ENCODE measurements around the gene ZNF678. TPM values are rescaled to one million over a fixed set of nuclear protein-coding genes. Genes with fewer than 3 reads are reported as not detected.

Gene ZNF678
- total RNA-seq, result 1 to 10 TPM; 3.0 to 5.0 (median 4.2) TPM
- polyA plus RNA-seq, result 1 to 10 TPM; 1.2 to 2.6 (median 2.1) TPM
- long read RNA-seq, donor 1, partial matches to known transcripts, result 1 of 2 reads
- long read RNA-seq, donor 1, other reads (novel, unspliced or antisense), result 1 of 2 reads
- long read RNA-seq, donor 2, partial matches to known transcripts, result 1 of 2 reads
- long read RNA-seq, donor 2, other reads (novel, unspliced or antisense), result 0 of 2 reads

DNA sequence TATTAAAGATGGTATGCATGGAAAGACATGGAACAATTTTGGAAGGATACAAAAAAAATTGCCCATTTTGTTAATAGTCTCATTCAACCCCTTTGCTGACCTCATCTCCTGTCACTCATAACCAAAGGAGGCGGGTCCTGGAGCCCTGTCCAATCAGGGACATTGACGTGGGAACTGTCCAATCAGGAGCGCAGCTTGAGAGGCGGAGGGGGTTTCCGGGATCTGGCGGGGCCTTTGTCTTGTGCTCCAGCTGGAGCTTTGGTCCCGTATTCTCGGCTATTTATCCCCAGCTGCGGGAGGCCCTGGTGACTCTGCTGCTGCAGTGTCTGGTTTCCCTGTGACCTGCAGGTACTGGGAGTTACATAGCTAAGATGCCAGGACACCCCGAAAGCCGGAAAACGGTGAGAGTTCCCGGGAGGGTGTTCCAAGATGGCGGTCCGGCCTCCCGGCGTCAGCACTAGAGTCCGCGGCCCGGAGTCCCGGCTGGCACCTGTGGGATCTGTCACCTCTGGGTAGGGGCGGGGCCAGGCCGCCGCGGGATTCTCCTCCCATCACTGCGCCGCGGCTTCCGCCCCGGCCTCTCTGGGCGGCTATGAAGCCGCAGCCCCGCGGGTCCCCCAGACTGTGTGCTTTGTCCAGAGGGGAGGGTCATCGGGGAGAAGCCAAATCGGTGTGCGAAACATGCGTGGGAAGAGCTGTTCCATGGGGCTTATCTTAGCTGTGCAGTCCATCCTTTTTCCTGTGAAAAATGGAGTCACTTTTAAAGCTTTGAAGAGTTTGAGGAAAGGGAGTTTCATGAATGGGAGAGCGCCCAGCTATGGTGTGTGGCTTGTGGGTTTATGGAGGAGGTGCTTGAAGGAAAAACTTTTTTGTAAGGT lies at the start of gene ZNF678:
TSS of gene ZNF678 (plus strand) at position 233 of the 878 bp plus-strand sequence. CDS start 87,436 bp downstream, outside the sequence.
- Histone ChIP-seq H3K9me3 (no peaks in the 10 kb centered on the region), H3K27me3 (ENCODE audit: insufficient read depth in 3 of 3, low read length in 2 of 3) (peaks cover 0 to 25% (median 14%) of the 10 kb centered on the region in 3 donors), H3K4me3 (peak within 1 kb of the TSS; percentile 75), H3K27ac (peak within 1 kb of the TSS; percentile 80), H3K4me1 (peaks cover 3% of the 10 kb centered on the region), H3K36me3 (ENCODE audit: insufficient read depth in 1 of 2, low read depth in 1 of 2) (no peaks in the 10 kb centered on the region)
- TF ChIP-seq, protein P1, sequence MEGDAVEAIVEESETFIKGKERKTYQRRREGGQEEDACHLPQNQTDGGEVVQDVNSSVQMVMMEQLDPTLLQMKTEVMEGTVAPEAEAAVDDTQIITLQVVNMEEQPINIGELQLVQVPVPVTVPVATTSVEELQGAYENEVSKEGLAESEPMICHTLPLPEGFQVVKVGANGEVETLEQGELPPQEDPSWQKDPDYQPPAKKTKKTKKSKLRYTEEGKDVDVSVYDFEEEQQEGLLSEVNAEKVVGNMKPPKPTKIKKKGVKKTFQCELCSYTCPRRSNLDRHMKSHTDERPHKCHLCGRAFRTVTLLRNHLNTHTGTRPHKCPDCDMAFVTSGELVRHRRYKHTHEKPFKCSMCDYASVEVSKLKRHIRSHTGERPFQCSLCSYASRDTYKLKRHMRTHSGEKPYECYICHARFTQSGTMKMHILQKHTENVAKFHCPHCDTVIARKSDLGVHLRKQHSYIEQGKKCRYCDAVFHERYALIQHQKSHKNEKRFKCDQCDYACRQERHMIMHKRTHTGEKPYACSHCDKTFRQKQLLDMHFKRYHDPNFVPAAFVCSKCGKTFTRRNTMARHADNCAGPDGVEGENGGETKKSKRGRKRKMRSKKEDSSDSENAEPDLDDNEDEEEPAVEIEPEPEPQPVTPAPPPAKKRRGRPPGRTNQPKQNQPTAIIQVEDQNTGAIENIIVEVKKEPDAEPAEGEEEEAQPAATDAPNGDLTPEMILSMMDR (IDR thresholded peaks at IDR 0.05), result no peak
- 0 to 1% (median 0%) methylated on average over 34 to 39 of the region's 39 CpGs for WGBS, 3 donors
- DNase-seq, result peak; percentile 91 to 94
- intact Hi-C loops (cut with DNase I), result no loop called here
- ATAC-seq, result peak; percentile 97 to 99 (median 98)

DNA sequence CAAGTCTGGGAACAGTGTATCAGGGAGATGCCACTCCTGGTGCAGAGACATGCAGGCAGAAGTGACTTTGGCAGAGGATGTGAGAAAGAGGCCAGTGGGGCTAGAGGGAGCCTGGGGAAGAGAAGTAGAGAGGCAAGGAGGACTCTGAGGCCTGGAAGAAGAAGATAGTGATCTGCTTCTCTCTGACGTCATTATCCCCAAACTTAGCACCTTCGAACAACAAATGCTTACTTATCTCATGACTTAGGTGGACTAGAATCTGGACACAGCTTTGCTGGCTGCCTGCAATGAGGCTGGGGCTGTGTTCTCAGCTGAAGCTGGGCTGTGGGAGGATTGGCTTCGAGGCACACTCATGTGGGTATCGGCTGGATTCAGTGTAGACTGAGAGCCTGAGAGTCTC lies 44.5 kb upstream of the ZNF678 start:
- no peaks in the 10 kb centered on the region for H3K36me3 ChIP-seq (ENCODE audit: insufficient read depth in 1 of 2, low read depth in 1 of 2)
- H3K27me3 ChIP-seq (ENCODE audit: insufficient read depth in 3 of 3, low read length in 2 of 3), result no peaks in the 10 kb centered on the region
- TF ChIP-seq, protein P1 (IDR thresholded peaks at IDR 0.05), result no peak
- ATAC-seq, result no peak
- H3K4me1 ChIP-seq, result no peaks in the 10 kb centered on the region
- no peak overlapping the region for H3K27ac ChIP-seq
- H3K4me3 ChIP-seq, result no peak overlapping the region
- no peak for DNase-seq
- no peaks in the 10 kb centered on the region for H3K9me3 ChIP-seq
- WGBS, 3 donors, result 82 to 90% (median 88%) methylated on average over 4 of the region's 4 CpGs
- intact Hi-C loops (cut with DNase I), result no loop called here

DNA sequence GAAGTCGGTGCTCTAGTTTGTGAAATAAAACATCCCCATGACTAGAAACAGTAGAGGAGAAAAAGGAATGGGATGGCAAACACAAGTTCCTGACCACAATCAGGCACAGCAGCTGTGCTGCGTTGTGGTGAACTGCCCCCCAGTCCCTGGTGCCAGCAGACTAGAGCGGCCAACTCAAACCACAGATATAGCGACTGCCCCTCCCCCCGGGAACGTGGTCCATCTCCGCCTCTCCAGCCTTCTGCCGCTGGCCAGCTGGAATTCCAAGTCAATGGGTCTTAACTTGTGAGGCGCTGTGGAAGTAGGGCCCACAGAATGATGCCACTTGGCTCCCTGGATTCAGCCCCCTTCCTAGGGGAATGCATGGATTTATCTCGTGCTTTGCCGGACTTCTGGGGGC lies 41.6 kb upstream of the ZNF678 start:
- Histone ChIP-seq H3K36me3 (ENCODE audit: insufficient read depth in 1 of 2, low read depth in 1 of 2) (no peaks in the 10 kb centered on the region), H3K9me3 (peaks cover 12% of the 10 kb centered on the region), H3K27ac (no peak overlapping the region), H3K4me3 (no peak overlapping the region), H3K27me3 (ENCODE audit: insufficient read depth in 3 of 3, low read length in 2 of 3) (no peaks in the 10 kb centered on the region), H3K4me1 (no peaks in the 10 kb centered on the region)
- intact Hi-C loops (cut with DNase I), result no loop called here
- ATAC-seq (no peak), DNase-seq (no peak)
- WGBS, 3 donors, result 62 to 74% (median 72%) methylated on average over 11 of the region's 11 CpGs
- TF ChIP-seq, protein P1 (IDR thresholded peaks at IDR 0.05), result no peak

DNA sequence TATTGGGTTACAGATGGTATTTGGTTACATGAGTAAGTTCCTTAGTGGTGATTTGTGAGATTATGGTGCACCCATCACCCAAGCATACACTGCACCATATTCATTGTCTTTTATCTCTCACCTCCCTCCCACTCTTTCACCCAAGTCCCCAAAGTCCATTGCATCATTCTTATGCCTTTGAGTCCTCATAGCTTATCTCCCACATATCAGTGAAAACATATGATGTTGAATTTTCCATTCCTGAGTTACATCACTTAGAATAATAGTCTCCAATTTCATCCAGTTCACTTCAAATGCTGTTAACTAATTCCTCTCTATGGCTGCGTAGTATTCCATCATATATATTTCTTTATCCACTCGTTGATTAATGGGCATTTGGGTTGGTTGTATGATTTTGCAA lies 36.8 kb upstream of the ZNF678 start:
- no peak for DNase-seq
- TF ChIP-seq, protein P1 (IDR thresholded peaks at IDR 0.05), result no peak
- ATAC-seq, result no peak
- Histone ChIP-seq H3K27ac (no peak overlapping the region), H3K36me3 (ENCODE audit: insufficient read depth in 1 of 2, low read depth in 1 of 2) (no peaks in the 10 kb centered on the region), H3K4me3 (no peak overlapping the region), H3K4me1 (no peaks in the 10 kb centered on the region), H3K27me3 (ENCODE audit: insufficient read depth in 3 of 3, low read length in 2 of 3) (no peaks in the 10 kb centered on the region), H3K9me3 (peaks cover 56% of the 10 kb centered on the region)
- WGBS, 3 donors, result 92 to 95% (median 94%) methylated on average over 2 of the region's 2 CpGs
- intact Hi-C loops (cut with DNase I), result no loop called here
